ENCODE data around the gene MDM2.
"Not testable (repeated sequence)": the region's sequence is repeated elsewhere in the genome, so short reads cannot be mapped to it uniquely, and the experiment has no call there.

Gene MDM2

GRCh38 chr12:68863886-68864454, 56.0 kb downstream of the MDM2 start:
- H3K9me3 ChIP-seq (ENCODE audit: control insufficient read depth, low read length); H3K4me1 ChIP-seq (ENCODE audit: control insufficient read depth, insufficient read depth, low read length); H3K27me3 ChIP-seq (ENCODE audit: control insufficient read depth, insufficient read depth, low read length, poor library complexity, severe bottlenecking); H3K27ac ChIP-seq (ENCODE audit: insufficient read depth, low read depth, low read length, poor library complexity, severe bottlenecking); H3K4me3 ChIP-seq (ENCODE audit: insufficient read depth, low read depth, low read length); H3K36me3 ChIP-seq (ENCODE audit: control insufficient read depth, insufficient read depth, low read length): not testable (repeated sequence)
- 89 to 92% methylated on average over 8 of the region's 8 CpGs for WGBS, 2 experiments

GRCh38 chr12:68864604-68865003, 56.6 kb downstream of the MDM2 start:
- H3K9me3 ChIP-seq (ENCODE audit: control insufficient read depth, low read length): no peaks in the 10 kb centered on the region
- H3K27ac ChIP-seq (ENCODE audit: insufficient read depth, low read depth, low read length, poor library complexity, severe bottlenecking): no peak overlapping the region
- H3K4me3 ChIP-seq (ENCODE audit: insufficient read depth, low read depth, low read length): no peak overlapping the region
- WGBS, 2 experiments: 96% methylated on average over 3 of the region's 3 CpGs
- H3K36me3 ChIP-seq (ENCODE audit: control insufficient read depth, insufficient read depth, low read length): no peaks in the 10 kb centered on the region
- no peaks in the 10 kb centered on the region for H3K27me3 ChIP-seq (ENCODE audit: control insufficient read depth, insufficient read depth, low read length, poor library complexity, severe bottlenecking)
- H3K4me1 ChIP-seq (ENCODE audit: control insufficient read depth, insufficient read depth, low read length): no peaks in the 10 kb centered on the region

GRCh38 chr12:68865399-68866164, 57.6 kb downstream of the MDM2 start:
- WGBS, 2 experiments: 91 to 94% methylated on average over 9 of the region's 9 CpGs
- Histone ChIP-seq H3K36me3 (ENCODE audit: control insufficient read depth, insufficient read depth, low read length) (no peaks in the 10 kb centered on the region), H3K4me1 (ENCODE audit: control insufficient read depth, insufficient read depth, low read length) (no peaks in the 10 kb centered on the region), H3K27me3 (ENCODE audit: control insufficient read depth, insufficient read depth, low read length, poor library complexity, severe bottlenecking) (no peaks in the 10 kb centered on the region), H3K4me3 (ENCODE audit: insufficient read depth, low read depth, low read length) (no peak overlapping the region), H3K27ac (ENCODE audit: insufficient read depth, low read depth, low read length, poor library complexity, severe bottlenecking) (no peak overlapping the region), H3K9me3 (ENCODE audit: control insufficient read depth, low read length) (no peaks in the 10 kb centered on the region)

GRCh38 chr12:68866950-68867349, 59.0 kb downstream of the MDM2 start:
- no peaks in the 10 kb centered on the region for H3K27me3 ChIP-seq (ENCODE audit: control insufficient read depth, insufficient read depth, low read length, poor library complexity, severe bottlenecking)
- H3K36me3 ChIP-seq (ENCODE audit: control insufficient read depth, insufficient read depth, low read length): no peaks in the 10 kb centered on the region
- 100% methylated on average over 3 to 4 of the region's 6 CpGs for WGBS, 2 experiments
- no peak overlapping the region for H3K27ac ChIP-seq (ENCODE audit: insufficient read depth, low read depth, low read length, poor library complexity, severe bottlenecking)
- no peak overlapping the region for H3K4me3 ChIP-seq (ENCODE audit: insufficient read depth, low read depth, low read length)
- no peaks in the 10 kb centered on the region for H3K9me3 ChIP-seq (ENCODE audit: control insufficient read depth, low read length)
- H3K4me1 ChIP-seq (ENCODE audit: control insufficient read depth, insufficient read depth, low read length): no peaks in the 10 kb centered on the region

GRCh38 chr12:68867606-68868005, 59.6 kb downstream of the MDM2 start:
- Histone ChIP-seq H3K4me3 (ENCODE audit: insufficient read depth, low read depth, low read length) (no peak overlapping the region), H3K27me3 (ENCODE audit: control insufficient read depth, insufficient read depth, low read length, poor library complexity, severe bottlenecking) (no peaks in the 10 kb centered on the region), H3K9me3 (ENCODE audit: control insufficient read depth, low read length) (no peaks in the 10 kb centered on the region), H3K36me3 (ENCODE audit: control insufficient read depth, insufficient read depth, low read length) (no peaks in the 10 kb centered on the region), H3K4me1 (ENCODE audit: control insufficient read depth, insufficient read depth, low read length) (no peaks in the 10 kb centered on the region), H3K27ac (ENCODE audit: insufficient read depth, low read depth, low read length, poor library complexity, severe bottlenecking) (no peak overlapping the region)
- WGBS, 2 experiments: 56 to 60% methylated on average over 5 of the region's 5 CpGs

- WGBS, 2 experiments: 90 to 93% methylated on average over 10 of the region's 10 CpGs
- Histone ChIP-seq H3K27ac (ENCODE audit: insufficient read depth, low read depth, low read length, poor library complexity, severe bottlenecking) (no peak overlapping the region), H3K4me3 (ENCODE audit: insufficient read depth, low read depth, low read length) (no peak overlapping the region), H3K27me3 (ENCODE audit: control insufficient read depth, insufficient read depth, low read length, poor library complexity, severe bottlenecking) (no peaks in the 10 kb centered on the region), H3K36me3 (ENCODE audit: control insufficient read depth, insufficient read depth, low read length) (no peaks in the 10 kb centered on the region), H3K9me3 (ENCODE audit: control insufficient read depth, low read length) (no peaks in the 10 kb centered on the region), H3K4me1 (ENCODE audit: control insufficient read depth, insufficient read depth, low read length) (no peaks in the 10 kb centered on the region)
Observed at GRCh38 chr12:68868043-68868790, 60.2 kb downstream of the MDM2 start.

- no peaks in the 10 kb centered on the region for H3K36me3 ChIP-seq (ENCODE audit: control insufficient read depth, insufficient read depth, low read length)
- WGBS, 2 experiments: 92 to 93% methylated on average over 5 of the region's 5 CpGs
- H3K27ac ChIP-seq (ENCODE audit: insufficient read depth, low read depth, low read length, poor library complexity, severe bottlenecking): no peak overlapping the region
- no peaks in the 10 kb centered on the region for H3K9me3 ChIP-seq (ENCODE audit: control insufficient read depth, low read length)
- H3K27me3 ChIP-seq (ENCODE audit: control insufficient read depth, insufficient read depth, low read length, poor library complexity, severe bottlenecking): no peaks in the 10 kb centered on the region
- no peak overlapping the region for H3K4me3 ChIP-seq (ENCODE audit: insufficient read depth, low read depth, low read length)
- H3K4me1 ChIP-seq (ENCODE audit: control insufficient read depth, insufficient read depth, low read length): no peaks in the 10 kb centered on the region
Observed at GRCh38 chr12:68870011-68870410, 62.0 kb downstream of the MDM2 start.

- H3K4me3 ChIP-seq (ENCODE audit: insufficient read depth, low read depth, low read length): no peak overlapping the region
- H3K27me3 ChIP-seq (ENCODE audit: control insufficient read depth, insufficient read depth, low read length, poor library complexity, severe bottlenecking): no peaks in the 10 kb centered on the region
- H3K27ac ChIP-seq (ENCODE audit: insufficient read depth, low read depth, low read length, poor library complexity, severe bottlenecking): no peak overlapping the region
- H3K36me3 ChIP-seq (ENCODE audit: control insufficient read depth, insufficient read depth, low read length): no peaks in the 10 kb centered on the region
- WGBS, 2 experiments: 91 to 92% methylated on average over 6 of the region's 6 CpGs
- H3K9me3 ChIP-seq (ENCODE audit: control insufficient read depth, low read length): no peaks in the 10 kb centered on the region
- H3K4me1 ChIP-seq (ENCODE audit: control insufficient read depth, insufficient read depth, low read length): no peaks in the 10 kb centered on the region
Observed at GRCh38 chr12:68870443-68870842, 62.5 kb downstream of the MDM2 start.

GRCh38 chr12:68871396-68871795, 63.4 kb downstream of the MDM2 start:
- 79% methylated on average over 8 of the region's 8 CpGs for WGBS, 2 experiments
- Histone ChIP-seq H3K4me1 (ENCODE audit: control insufficient read depth, insufficient read depth, low read length) (no peaks in the 10 kb centered on the region), H3K36me3 (ENCODE audit: control insufficient read depth, insufficient read depth, low read length) (no peaks in the 10 kb centered on the region), H3K27me3 (ENCODE audit: control insufficient read depth, insufficient read depth, low read length, poor library complexity, severe bottlenecking) (no peaks in the 10 kb centered on the region), H3K27ac (ENCODE audit: insufficient read depth, low read depth, low read length, poor library complexity, severe bottlenecking) (no peak overlapping the region), H3K9me3 (ENCODE audit: control insufficient read depth, low read length) (no peaks in the 10 kb centered on the region), H3K4me3 (ENCODE audit: insufficient read depth, low read depth, low read length) (no peak overlapping the region)

- Histone ChIP-seq H3K27ac (ENCODE audit: insufficient read depth, low read depth, low read length, poor library complexity, severe bottlenecking) (no peak overlapping the region), H3K36me3 (ENCODE audit: control insufficient read depth, insufficient read depth, low read length) (no peaks in the 10 kb centered on the region)
- 79 to 84% methylated on average over 6 of the region's 6 CpGs for WGBS, 2 experiments
Observed at GRCh38 chr12:68871921-68872320, 63.9 kb downstream of the MDM2 start.

More at GRCh38 chr12:68871921-68872320, 63.9 kb downstream of the MDM2 start:
- Histone ChIP-seq H3K9me3 (ENCODE audit: control insufficient read depth, low read length) (no peaks in the 10 kb centered on the region), H3K4me3 (ENCODE audit: insufficient read depth, low read depth, low read length) (no peak overlapping the region), H3K4me1 (ENCODE audit: control insufficient read depth, insufficient read depth, low read length) (no peaks in the 10 kb centered on the region), H3K27me3 (ENCODE audit: control insufficient read depth, insufficient read depth, low read length, poor library complexity, severe bottlenecking) (no peaks in the 10 kb centered on the region)

Data from ectodermal cell (in vitro differentiated cells).